ENCODE measurements around the gene PSAP.

DNA sequence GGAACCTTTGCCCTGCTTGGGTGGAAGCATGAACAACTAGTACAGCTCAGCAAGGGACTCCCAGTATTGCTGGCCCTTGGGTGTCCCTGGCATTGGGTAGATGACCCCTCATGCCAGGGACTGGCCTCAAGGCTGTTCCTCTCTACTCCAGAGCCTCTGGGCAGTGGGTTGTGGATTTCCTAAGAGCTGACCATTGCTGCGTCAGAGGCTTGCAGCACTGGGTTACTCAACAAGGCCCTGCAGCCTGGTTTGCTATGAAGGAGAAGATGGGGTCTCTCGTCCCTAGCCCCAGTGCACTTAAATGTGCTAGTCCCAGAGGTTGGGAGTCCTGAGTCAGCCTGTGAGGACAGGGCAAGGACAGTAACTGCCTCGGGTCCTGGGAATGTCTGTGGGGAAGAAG is 80.3 kb downstream of the PSAP start:
- TF ChIP-seq CTCF (IDR thresholded peaks at IDR 0.05), result no peak
- TF ChIP-seq POLR2A (IDR thresholded peaks at IDR 0.05), result no peak
